GM19455 (cell line): Measurements from ENCODE around the gene SLC29A2.
"Not testable (repeated sequence)": the region's sequence is repeated elsewhere in the genome, so short reads cannot be mapped to it uniquely, and the experiment has no call there.

ENCODE experiments used
- ATAC-seq: cut with Tn5 transposase; IDR thresholded peaks from one replicate; pipeline ENCODE4 v1.9.1; 2021; ENCODE audit not compliant: unreplicated experiment

The SLC29A2 gene

DNA sequence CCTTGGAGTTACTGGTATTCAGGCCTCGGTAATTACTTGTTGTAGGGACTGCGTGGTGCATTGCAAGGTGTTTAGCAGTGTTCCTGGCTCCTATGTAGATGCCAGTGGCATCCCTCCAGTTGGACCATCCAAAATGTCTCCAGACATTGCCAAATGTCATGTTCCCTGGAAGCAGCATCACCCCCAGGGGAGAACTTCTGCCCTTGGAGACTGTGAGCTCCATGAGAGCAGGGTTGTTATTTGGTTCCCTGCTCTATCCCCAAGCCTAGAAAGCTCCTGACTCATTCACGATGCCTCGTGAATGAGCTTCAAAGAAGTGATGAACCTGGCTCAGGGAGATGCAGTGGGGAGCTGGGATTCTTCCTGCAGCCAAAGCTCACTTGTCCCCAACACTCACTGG, 50.0 kb downstream of the SLC29A2 start:
- ATAC-seq: no peak

DNA sequence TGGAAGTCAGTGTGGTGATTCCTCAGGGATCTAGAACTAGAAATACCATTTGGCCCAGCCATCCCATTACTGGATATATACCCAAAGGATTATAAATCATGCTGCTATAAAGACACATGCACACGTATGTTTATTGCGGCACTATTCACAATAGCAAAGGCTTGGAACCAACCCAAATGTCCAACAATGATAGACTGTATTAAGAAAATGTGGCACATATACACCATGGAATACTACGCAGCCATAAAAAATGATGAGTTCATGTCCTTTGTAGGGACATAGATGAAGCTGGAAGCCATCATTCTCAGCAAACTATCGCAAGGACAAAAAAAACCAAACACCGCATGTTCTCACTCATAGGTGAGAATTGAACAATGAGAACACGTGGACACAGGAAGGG, 50.8 kb downstream of the SLC29A2 start:
- not testable (repeated sequence) for ATAC-seq

DNA sequence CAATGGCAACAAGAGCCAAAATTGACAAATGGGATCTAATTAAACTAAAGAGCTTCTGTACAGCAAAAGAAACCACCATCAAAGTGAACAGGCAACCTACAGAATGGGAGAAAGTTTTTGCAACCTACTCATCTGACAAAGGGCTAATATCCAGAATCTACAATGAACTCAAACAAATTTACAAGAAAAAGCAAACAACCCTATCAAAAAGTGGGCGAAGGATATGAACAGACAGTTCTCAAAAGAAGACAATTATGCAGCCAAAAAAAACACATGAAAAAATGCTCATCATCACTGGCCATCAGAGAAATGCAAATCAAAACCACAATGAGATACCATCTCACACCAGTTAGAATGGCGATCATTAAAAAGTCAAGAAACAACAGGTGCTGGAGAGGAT, 51.3 kb downstream of the SLC29A2 start:
- not testable (repeated sequence) for ATAC-seq

DNA sequence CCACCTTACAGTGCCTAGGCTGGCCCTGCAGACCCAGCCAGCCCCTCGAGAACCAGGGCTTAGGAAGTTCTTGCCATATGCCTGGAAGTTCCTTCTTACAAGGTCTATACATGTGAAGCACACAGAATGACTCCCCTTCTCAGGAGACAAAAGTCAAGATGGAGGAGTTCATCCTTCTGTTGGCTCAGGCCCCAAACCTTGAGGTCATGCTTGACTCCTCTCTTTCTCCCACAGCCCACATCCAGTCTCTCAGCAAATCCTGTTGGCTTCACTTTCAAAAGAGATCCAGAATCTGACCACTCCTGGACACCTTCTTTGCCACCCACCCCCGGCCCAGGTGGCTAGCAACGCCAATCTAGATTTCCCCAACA, 53.0 kb downstream of the SLC29A2 start:
- no peak for ATAC-seq

DNA sequence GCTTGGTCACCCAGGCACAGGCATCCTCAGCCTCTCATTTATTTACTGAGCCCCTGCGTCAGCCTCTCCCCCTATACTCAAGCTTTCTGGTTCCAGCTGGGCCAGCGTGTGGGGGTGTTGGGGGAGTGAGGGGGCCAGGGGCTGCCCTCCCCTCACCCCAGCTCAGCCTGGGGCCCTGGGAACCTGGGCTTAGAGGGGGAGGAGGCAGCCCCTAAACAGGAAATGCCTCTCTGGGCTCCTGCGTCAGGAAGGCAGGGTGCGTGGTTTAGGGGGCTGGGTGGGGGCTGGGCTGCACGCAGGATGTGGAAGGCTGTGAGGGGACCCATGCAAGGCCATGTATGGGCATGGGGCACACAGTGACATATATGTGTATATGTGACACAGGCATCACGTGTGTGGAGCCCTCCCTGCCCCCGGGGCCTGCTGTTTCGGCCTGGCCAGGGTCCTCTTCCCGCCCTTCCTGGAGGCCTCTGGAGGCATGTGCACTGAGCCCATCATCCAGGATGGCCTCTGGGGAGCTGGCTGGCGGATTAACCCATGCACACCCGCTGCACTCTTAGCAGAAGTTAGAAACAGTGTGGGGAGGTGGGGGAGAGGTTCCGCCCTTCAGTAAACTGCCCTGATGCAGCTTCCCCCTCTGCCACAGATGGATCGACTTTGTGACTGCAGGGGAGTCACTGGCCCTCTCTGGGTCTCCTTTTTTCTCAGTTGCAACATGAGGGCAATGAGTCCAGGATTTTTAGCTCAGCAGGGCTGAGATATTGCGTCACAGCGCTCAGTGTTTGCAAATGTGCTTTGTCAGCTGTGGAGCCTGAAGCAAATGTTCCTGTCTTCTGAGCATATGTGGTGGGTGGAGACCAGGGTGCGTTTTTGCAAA, 53.6 kb downstream of the SLC29A2 start:
- no peak for ATAC-seq

DNA sequence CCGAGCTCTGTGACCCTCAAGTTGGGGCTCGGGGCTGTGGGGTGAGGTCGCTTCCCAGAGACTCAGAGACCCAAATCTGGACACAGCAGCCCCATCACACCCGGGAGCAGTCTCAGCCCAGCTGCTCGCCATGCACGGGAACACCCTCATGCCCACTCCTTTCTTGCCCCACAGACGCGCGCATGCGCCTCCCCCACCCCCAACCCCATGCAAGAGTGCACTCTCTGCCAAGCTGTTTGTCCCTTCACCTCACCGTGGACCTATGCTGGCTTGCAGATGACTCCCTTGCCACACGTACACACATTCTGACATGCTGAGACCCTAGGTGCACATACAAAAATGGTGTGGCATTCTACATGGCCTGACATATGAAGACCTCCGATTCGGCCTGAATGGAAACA, 54.2 kb downstream of the SLC29A2 start:
- ATAC-seq: no peak

DNA sequence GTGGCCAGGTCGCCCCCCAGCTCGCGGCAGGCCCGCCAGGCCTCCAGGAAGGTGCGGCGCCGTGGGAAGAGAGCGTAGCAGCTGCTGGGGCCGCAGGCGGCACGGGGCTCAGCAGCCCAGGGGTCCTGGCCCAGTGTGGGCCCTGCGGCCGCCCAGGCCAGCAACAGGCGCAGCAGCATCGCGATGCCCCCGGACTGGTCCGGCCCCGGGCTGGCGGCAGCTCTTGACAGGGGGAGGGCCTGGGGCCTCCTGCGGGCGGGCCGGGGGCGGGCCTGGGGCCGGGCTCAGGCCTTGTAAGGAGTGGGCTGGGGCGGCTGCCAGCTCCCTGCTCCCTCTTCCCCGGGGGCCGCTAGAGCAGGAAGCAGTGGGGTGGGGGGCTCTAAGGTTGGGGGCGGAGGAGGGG, 54.7 kb downstream of the SLC29A2 start, which contains the start of gene CD248:
Gene CD248, minus strand, starts transcription at position 196 of the 403 bp plus-strand sequence. Its CDS starts 17 bp downstream, at position 179.
- ATAC-seq: no peak

DNA sequence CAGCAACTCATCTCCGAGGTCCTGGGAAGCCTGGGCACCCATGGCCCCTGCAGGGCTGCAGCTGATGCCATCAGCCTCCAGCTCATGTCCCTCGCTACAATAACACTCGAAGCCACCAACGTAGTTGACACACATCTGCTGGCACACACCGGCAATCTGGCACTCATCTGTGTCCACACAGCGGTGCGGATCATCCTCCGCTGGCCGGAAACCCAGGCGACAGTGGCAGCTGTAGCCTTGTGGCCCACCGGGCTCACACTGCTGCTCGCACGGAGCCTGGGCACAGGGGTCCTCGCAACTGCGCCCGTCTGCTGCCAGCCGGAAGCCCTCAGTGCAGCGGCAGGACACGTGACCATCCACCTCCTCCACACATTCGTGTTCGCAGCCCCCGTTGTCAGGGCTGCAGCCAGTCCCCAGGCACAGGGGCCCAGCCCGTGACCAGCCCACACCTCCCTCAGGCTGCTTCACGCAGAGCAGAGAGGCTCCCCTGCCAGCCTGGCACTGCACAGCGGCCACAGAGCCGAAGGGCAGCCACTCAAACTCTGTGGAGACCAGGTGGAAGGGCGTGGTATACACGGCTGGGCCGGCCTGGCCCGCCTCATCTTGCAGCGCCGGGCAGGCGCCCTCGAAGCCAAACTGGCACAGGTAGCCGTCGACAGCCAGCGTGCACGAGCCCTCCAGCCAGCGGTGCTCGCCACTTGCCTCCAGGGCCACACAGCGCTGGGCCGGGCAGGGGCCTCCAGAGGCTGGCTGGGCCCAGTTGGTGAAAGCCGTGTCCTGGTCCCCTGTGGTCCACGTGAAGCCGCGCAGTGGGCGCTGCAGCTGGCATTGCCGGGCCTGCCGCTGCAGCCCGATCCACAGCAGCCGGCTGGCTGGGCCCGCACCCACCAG, 55.4 kb downstream of the SLC29A2 start:
- no peak for ATAC-seq

DNA sequence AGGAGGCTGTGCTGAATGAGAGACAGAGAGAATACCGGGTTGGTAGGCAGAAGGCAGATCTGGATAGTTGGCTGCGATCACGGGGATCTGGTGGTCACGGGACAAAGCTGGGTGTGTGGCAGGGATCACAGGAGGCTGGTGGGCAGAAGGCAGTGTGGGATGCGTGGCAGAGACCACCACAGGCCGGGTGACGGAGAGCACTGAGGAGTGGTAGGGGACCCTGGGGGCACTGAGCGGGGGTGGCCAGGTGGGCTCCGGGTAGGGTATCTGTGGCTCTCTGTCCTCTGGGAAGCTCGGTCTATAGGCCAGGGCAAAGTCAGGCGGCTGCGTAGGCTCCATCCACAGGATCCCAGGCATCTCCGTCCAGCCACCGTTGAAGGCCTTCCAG, 56.1 kb downstream of the SLC29A2 start:
- no peak for ATAC-seq

DNA sequence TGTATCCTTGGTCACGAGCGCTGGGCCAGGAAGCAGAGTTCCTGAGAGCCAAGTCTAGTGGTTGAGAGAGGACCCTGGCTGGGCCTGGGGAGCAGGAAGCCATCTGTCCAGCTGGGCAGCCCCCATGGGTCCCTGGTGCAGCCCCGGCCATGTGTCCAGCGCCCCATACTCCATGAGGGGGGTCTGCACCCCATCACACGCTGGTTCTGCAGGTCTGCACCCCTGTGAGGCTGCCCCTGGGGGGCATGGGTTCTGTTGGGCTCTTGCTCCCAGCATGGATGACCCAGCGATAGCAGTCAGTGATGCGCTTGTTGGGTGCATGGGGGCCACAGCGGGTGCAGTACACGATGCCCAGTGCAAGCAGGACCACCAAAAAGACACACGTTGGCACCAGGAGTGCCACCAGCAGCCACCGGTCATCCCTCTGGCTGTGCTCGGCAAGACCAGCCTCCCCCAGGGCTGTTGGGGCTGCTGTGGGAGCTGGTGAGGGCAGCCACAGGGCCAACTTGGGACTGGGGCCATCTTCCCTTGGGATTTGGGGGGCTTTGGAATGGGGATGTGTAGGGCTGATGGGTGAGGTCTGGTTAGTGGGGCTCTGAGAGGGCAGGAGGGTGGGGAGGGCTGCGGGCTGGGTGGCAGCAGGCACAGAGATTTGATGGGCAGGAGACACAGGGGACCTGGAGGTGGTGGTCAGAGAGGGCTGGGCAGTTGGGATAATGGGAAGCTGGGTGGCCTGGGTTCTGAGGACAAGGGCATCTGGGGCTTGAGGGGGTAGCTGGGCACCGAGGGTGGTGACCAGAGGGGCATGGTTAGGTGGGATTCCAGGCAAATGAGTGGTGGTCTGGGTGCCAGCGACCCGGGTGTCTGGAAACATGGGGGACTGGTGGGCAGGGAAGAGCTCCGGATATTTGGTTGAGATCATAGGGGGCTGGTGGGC, 56.7 kb downstream of the SLC29A2 start:
- no peak for ATAC-seq

DNA sequence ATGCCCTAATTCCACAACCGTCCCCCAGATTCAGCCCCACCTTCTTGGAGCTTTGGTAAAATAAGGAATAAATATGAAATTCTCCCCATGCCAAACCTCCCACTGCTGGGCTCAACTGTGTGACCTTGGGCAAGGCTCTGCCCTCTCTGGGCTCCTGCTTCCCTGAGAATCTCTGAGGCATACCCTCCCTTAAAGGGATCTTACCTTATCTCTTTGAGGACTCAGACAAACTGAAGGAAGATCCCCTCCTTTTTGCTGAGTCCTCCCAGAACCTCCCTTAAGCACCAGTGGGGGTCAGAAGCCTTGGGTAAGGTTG, 57.4 kb downstream of the SLC29A2 start:
- no peak for ATAC-seq

DNA sequence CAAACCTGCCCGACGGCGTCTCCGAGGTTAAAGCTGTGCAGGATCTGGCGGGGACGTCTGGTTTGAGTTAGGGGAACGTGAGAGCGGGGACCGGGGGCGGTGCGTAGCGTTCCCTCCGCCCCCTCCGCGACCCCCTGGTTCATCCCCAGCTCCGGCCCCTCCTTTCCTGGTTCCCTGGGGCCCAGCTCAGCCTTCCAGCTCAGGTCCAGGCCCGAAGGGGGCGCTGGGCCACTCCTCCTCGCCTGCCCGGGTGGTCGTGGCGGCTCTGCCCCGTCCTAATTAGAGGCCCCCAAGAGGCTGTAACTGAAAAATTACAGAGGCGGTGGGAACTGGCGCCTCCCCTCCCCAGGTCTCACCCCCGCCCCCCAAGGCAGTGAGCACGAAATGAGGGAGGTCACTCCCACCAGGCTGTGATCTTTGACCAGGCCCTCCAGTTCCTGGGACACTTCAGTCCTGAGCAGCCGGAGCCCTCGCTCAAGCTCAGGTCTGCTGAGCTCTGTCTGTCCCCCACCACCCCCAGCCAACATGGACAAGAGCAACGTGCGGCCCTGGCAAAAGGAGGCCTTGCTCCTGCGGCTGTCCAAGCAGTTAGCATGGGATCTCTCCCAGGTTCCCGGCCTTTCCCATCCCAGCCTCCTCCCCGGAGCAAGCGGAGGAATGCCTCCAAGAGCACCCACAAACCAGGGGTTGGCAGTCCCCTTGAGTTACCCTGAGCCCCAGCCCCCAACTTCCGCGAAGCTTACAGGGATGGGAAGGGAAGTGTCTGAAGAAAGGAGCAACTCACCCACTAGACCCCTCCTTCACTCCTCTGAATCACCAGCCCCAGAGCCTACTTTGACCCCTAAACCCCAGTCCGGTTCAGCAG, 58.0 kb downstream of the SLC29A2 start:
- ATAC-seq: no peak

DNA sequence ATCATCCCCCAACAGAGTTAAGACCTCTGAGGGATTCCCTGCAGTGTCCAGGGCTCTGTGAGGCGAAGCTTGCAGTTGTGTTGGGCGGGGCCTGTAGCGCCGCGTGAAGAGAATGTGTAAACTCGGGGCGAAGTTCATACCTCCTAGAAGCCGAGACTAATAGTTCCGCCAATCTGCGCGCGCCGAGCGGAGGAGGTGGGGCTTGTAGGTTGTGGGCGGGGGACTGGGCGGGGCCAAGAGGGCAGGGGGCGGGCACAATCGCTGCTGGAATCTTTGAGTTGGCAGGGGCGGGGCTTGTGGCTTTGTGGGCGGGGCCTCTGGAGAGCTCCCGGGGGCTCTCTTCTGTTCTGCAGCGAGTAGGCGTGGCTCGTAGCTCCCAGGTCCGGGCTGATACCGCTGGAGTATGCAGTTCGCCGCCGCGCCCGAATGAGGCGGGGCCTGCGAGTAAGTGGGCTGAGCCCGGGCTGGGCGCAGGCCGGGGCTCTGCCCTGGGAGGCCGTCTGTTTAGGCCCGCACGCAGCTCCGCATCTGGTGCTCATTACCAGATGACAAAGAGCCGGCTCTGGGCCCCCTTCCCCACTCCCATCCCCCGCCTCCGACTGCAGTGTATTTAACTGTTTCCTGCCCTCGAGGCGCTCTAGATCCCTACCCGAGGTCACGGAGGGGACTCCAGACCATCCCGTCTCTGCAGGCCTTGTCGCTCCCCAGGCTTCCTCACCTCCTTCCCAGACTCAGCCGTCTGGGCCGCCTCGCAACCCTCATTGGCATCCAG, 58.8 kb downstream of the SLC29A2 start:
- ATAC-seq: peak; percentile 47
